GM15510 (cell line): ENCODE data around the gene CRIP2.

Experiments
- POLR2A ChIP-seq: IDR thresholded peaks from 3 replicates; pipeline ENCODE4 v1.6.1; 2011; ENCODE audit warnings: borderline replicate concordance; ENCODE audit not compliant: insufficient read length; ENCODE audit errors: extremely low read depth

Gene CRIP2

GRCh38 chr14:105490572-105491365 is 16.1 kb downstream of the CRIP2 start, which contains the start of gene TEDC1:
Gene TEDC1, plus strand, starts transcription at chr14:105491246. Its CDS starts 130 bp downstream, at chr14:105491376.
- peak; percentile 83 for TF ChIP-seq POLR2A

- TF ChIP-seq POLR2A: no peak
Measured at GRCh38 chr14:105491366-105491973, 16.8 kb downstream of the CRIP2 start.

GRCh38 chr14:105492031-105492970 is 17.7 kb downstream of the CRIP2 start:
- no peak for TF ChIP-seq POLR2A

GRCh38 chr14:105492971-105493871 is 18.6 kb downstream of the CRIP2 start:
- no peak for TF ChIP-seq POLR2A

- TF ChIP-seq POLR2A: no peak
Measured at GRCh38 chr14:105493921-105494605, 19.4 kb downstream of the CRIP2 start.

- no peak for TF ChIP-seq POLR2A
Measured at GRCh38 chr14:105494606-105494929, 19.9 kb downstream of the CRIP2 start.

- no peak for TF ChIP-seq POLR2A
Measured at GRCh38 chr14:105495101-105495989, 20.7 kb downstream of the CRIP2 start.

- no peak for TF ChIP-seq POLR2A
Measured at GRCh38 chr14:105495990-105496830, 21.6 kb downstream of the CRIP2 start.

GRCh38 chr14:105496831-105497591 is 22.4 kb downstream of the CRIP2 start:
- no peak for TF ChIP-seq POLR2A

- TF ChIP-seq POLR2A: no peak
Measured at GRCh38 chr14:105497671-105498429, 23.2 kb downstream of the CRIP2 start.
